Measurements from ENCODE around the gene UBE2C. TPM values are rescaled to one million over a fixed set of nuclear protein-coding genes. Genes with fewer than 3 reads are reported as not detected.

The UBE2C gene
- total and polyA plus RNA-seq, 2 of the 8 experiments (the other 6 are each of a cell fraction or from before 2014, with no cell fraction given): 243 to 326 TPM

DNA sequence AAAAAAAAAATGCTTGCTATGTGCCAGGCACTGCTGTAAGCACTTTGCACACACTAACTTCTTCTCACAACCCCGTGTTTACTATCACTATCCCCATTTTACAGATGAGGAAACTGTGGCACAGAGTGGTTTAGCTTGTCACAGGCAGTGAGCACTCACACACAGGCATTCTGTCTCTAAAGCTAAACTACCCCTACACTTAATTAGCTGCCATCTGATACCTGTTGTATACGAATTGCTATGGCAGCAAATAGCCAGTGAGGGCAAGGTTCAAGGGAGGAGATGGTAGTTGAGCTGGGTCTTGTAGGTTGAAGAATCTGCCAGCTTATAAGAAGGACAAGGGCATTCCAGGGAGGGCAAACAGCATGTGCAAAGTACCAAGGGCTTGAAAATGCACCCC is 9.5 kb downstream of the UBE2C start (continued):
- TF ChIP-seq EGR1 (IDR thresholded peaks at IDR 0.05; ENCODE audit: borderline replicate concordance, low read depth, low read length): no peak

Measured in H1 (cell line).